ENCODE results near the gene RFX4. TPM values are rescaled to one million over a fixed set of nuclear protein-coding genes. Genes with fewer than 3 reads are reported as not detected.

RFX4 gene
- total and polyA plus RNA-seq, 2 of the 8 experiments (the other 6 are each of a cell fraction or from before 2014, with no cell fraction given): 0.06 TPM; not detected in 1

DNA sequence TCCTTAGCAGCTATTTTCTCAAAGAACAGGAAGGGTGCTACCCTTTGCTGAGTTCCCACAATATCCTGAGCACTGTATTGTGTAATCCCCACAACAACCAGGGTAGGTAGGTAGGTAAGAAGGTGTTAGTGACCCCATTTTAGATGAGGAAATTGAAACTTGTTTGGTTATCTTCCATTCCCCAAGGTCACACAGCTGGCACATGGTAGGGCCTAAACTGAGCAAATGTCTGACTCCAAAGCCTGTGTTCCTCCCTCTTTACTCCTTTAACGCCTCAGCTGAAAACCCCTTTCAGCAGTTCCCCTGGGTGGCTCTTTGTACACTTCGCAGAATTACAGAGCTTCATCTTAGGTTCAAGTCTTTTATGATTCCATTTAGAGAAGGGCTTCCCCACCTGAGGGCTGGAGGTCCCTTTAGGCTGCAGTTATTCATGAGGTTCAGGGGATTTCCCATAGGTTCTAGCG, 165.2 kb downstream of the RFX4 start:
- Histone ChIP-seq H4K5ac (ENCODE audit: insufficient read length, low read depth, low read length) (no peak overlapping the region), H3K23ac (ENCODE audit: insufficient read length) (no peak overlapping the region), H4K20me1 (replicated peaks in 1 of 2; ENCODE audit: control insufficient read depth in 1 of 2, insufficient read depth in 2 of 2, low read length in 2 of 2) (no peaks in the 10 kb centered on the region), H3K4me2 (ENCODE audit: insufficient read depth in 1 of 2, low read depth in 2 of 2, low read length in 2 of 2) (no peak overlapping the region), H4K8ac (ENCODE audit: extremely low read depth, insufficient read depth, low read length) (no peak overlapping the region), H3K4me1 (replicated peaks in 1 of 4; ENCODE audit: control insufficient read depth in 3 of 4, insufficient read depth in 4 of 4, low read length in 3 of 4) (peaks cover 0 to 7% (median 6%) of the 10 kb centered on the region in 4 experiments; a peak in 4 of 7 replicates), H3K4me3 (ENCODE audit: extremely low read depth in 1 of 4, insufficient read depth in 2 of 4, low read depth in 3 of 4, low read length in 4 of 4) (no peak overlapping the region), H2BK120ac (replicated peaks; ENCODE audit: low read depth, low read length) (no peak overlapping the region), H2BK15ac (ENCODE audit: low read length) (no peak overlapping the region), H3K18ac (ENCODE audit: extremely low read depth, low read length) (no peak overlapping the region), H3K56ac (replicated peaks; ENCODE audit: insufficient read length, low read depth, low read length) (no peak overlapping the region), H2BK5ac (ENCODE audit: low read depth, low read length) (no peak overlapping the region), H3K9me3 (ENCODE audit: insufficient read depth in 2 of 2, low read depth in 1 of 2, low read length in 1 of 2) (no peaks in the 10 kb centered on the region), H3K14ac (ENCODE audit: insufficient read length) (no peak overlapping the region), H2BK12ac (ENCODE audit: low read depth, low read length) (no peak overlapping the region), H3K23me2 (ENCODE audit: low read depth, low read length) (no peaks in the 10 kb centered on the region), H2BK20ac (ENCODE audit: low read length) (no peak overlapping the region), H3K4ac (replicated peaks; ENCODE audit: insufficient read length, low read depth, low read length) (no peak overlapping the region), H3K9ac (replicated peaks in 1 of 4; ENCODE audit: extremely low read depth in 1 of 4, low read depth in 3 of 4, low read length in 3 of 4) (no peak overlapping the region), H3K79me2 (ENCODE audit: control insufficient read depth in 1 of 2, insufficient read depth in 2 of 2, low read length in 2 of 2) (no peaks in the 10 kb centered on the region), H3K27ac (ENCODE audit: low read depth, low read length) (no peak overlapping the region), H3K36me3 (ENCODE audit: control insufficient read depth in 2 of 4, insufficient read depth in 4 of 4, low read length in 3 of 4) (no peaks in the 10 kb centered on the region), H4K91ac (replicated peaks; ENCODE audit: insufficient read length, low read length) (no peak overlapping the region), H3K27me3 (replicated peaks in 1 of 4; ENCODE audit: control insufficient read depth in 3 of 4, extremely low read depth in 1 of 4, insufficient read depth in 3 of 4, low read length in 3 of 4) (no peaks in the 10 kb centered on the region), H3K79me1 (ENCODE audit: low read depth, low read length) (no peaks in the 10 kb centered on the region), H2AK5ac (ENCODE audit: low read depth, low read length) (no peak overlapping the region), H2AFZ (ENCODE audit: low read length) (peak overlapping the region; percentile 89)
- TF ChIP-seq CEBPB (IDR thresholded peaks at IDR 0.05; ENCODE audit: low read depth, low read length) (0 out of 2 replicates have a peak, but pooled peaks have one; percentile 17), ZNF274 (IDR thresholded peaks at IDR 0.05; ENCODE audit: borderline replicate concordance, extremely low read depth, low read length) (no peak)
- ChIA-PET CTCF (ENCODE audit: partially characterized antibody) (interaction anchor here (1.3 to 1.6 kb wide), 3 partner anchors 11 to 26 kb away, joined by 3 to 4 read pairs (median 4); no protein-coding TSS in a partner anchor), POLR2A (ENCODE audit: partially characterized antibody) (no interaction called here)
- 89% methylated on average over 3 of the region's 3 CpGs; no CpG with 5 or more reads in 1 of the 2 experiments for WGBS, 2 experiments (ENCODE audit: extremely low coverage in 1 of 2, insufficient coverage in 1 of 2, insufficient read length in 1 of 2, insufficient replicate concordance in 2 of 2, low coverage in 1 of 2, low lambda C conversion rate in 2 of 2, missing lambda C conversion rate in 1 of 2)
- FAIRE-seq (no peak), DNase-seq (ENCODE audit: low read depth in 1 of 2, low spot score in 2 of 2) (no peak)
